NOMO-1 treated with dmso at 0.1 percent for 144 hours (cell line): ENCODE results near the gene CAMTA1.
"Not testable (repeated sequence)": the region's sequence is repeated elsewhere in the genome, so short reads cannot be mapped to it uniquely, and the experiment has no call there.

ENCODE experiments used
- DNase-seq: peaks from one replicate; lab custom pipeline; 2025; ENCODE audit not compliant: unreplicated experiment; lab: John Stamatoyannopoulos, UW

CAMTA1 gene

GRCh38 chr1:7691576-7691975, 906.3 kb downstream of the CAMTA1 start:
- no peak for DNase-seq

- no peak for DNase-seq
Measured at GRCh38 chr1:7692005-7692404, 906.8 kb downstream of the CAMTA1 start.

- DNase-seq = not testable (repeated sequence)
Measured at GRCh38 chr1:7693037-7693436, 907.8 kb downstream of the CAMTA1 start.

- DNase-seq = no peak
Measured at GRCh38 chr1:7693662-7694061, 908.4 kb downstream of the CAMTA1 start.

GRCh38 chr1:7694600-7695496, 909.6 kb downstream of the CAMTA1 start:
- DNase-seq = no peak

GRCh38 chr1:7695497-7696117, 910.4 kb downstream of the CAMTA1 start:
- DNase-seq = no peak

GRCh38 chr1:7698641-7699040, 913.4 kb downstream of the CAMTA1 start:
- no peak for DNase-seq

- no peak for DNase-seq
Measured at GRCh38 chr1:7702365-7702764, 917.1 kb downstream of the CAMTA1 start.

GRCh38 chr1:7703321-7704213, 918.3 kb downstream of the CAMTA1 start:
- DNase-seq = no peak

GRCh38 chr1:7704214-7705047, 919.2 kb downstream of the CAMTA1 start:
- DNase-seq = peak; percentile 31

- DNase-seq = no peak
Measured at GRCh38 chr1:7705048-7705907, 920.0 kb downstream of the CAMTA1 start.

GRCh38 chr1:7705908-7706216, 920.6 kb downstream of the CAMTA1 start:
- no peak for DNase-seq

- no peak for DNase-seq
Measured at GRCh38 chr1:7707527-7707926, 922.3 kb downstream of the CAMTA1 start.

GRCh38 chr1:7708065-7708464, 922.8 kb downstream of the CAMTA1 start:
- not testable (repeated sequence) for DNase-seq

- DNase-seq = no peak
Measured at GRCh38 chr1:7710859-7711258, 925.6 kb downstream of the CAMTA1 start.

GRCh38 chr1:7712731-7713323, 927.6 kb downstream of the CAMTA1 start:
- DNase-seq = no peak

- DNase-seq = no peak
Measured at GRCh38 chr1:7716506-7716905, 931.3 kb downstream of the CAMTA1 start.

GRCh38 chr1:7717748-7718368, 932.6 kb downstream of the CAMTA1 start:
- DNase-seq = no peak
